HepG2 (cell line): ENCODE measurements around the gene HIC1. TPM values are rescaled to one million over a fixed set of nuclear protein-coding genes. Genes with fewer than 3 reads are reported as not detected.

ENCODE experiments used
- ATAC-seq: fragments of 200-7000 bp; cut with Tn5 transposase; 3 replicates; pipeline ENCODE4 v1.9.1; 2020; ENCODE audit warnings: mild to moderate bottlenecking, moderate library complexity
- BruUV-seq: library from RNA; stranded (reverse); fragments of 400-500 nt; replicated peaks from 2 replicates; lab custom pipeline; 2021; lab: Mats Ljungman, UMichigan
- CTCF ChIA-PET: fragments of 300-600 bp; formaldehyde crosslinking; extraction: SDS; loops from one replicate; lab custom pipeline; 2021; ENCODE audit warnings: low total read pairs, inconsistent platforms, low intra/inter-chr PET ratio; lab: Yijun Ruan, JAX
- POLR2A ChIA-PET: fragments of 350-600 bp; sonication (Branson Sonifier 250); formaldehyde crosslinking; loops from one replicate; lab custom pipeline; 2020; ENCODE audit warnings: antibody characterized with exemption, inconsistent platforms; lab: Yijun Ruan, JAX
- DNase-seq: peaks from one replicate; pipeline ENCODE4 v3.0.0-alpha.2; 2015; ENCODE audit warnings: low spot score
- FAIRE-seq: peaks from 3 replicates; lab custom pipeline; 2011; peaks lifted over from hg19 to GRCh38; lab: Jason Lieb, UNC
- H2AFZ ChIP-seq: one replicate; pipeline ENCODE4 v1.6.1; 2011; ENCODE audit warnings: low read length, inconsistent platforms
- H3K27ac ChIP-seq: fragments of 300-600 bp; 3 replicates; pipeline ENCODE4 v1.8.0; 2011; ENCODE audit warnings: mixed run types, mild to moderate bottlenecking, mixed read lengths, low read length, inconsistent platforms; ENCODE audit not compliant: insufficient read depth; ENCODE audit errors: extremely low read length
- H3K27me3 ChIP-seq, 2 experiments: fragments of 200-600 bp in 1 of 2; 2 replicates in 1 of 2; 3 replicates in 1 of 2; pipeline versions ENCODE4 v1.6.0 to v1.8.0; 2011; ENCODE audit warnings: low read length in 2 of 2, mild to moderate bottlenecking in 2 of 2, moderate library complexity in 2 of 2, inconsistent platforms in 1 of 2; ENCODE audit not compliant: insufficient read depth in 2 of 2, control insufficient read depth in 1 of 2
- H3K36me3 ChIP-seq, 2 experiments: fragments of 200-600 bp in 1 of 2; replicated peaks in 1 of 2; 2 replicates in 1 of 2; 3 replicates in 1 of 2; pipeline versions ENCODE4 v1.5.1 to v1.8.0; 2011; ENCODE audit warnings: low read length in 2 of 2, inconsistent platforms in 1 of 2; ENCODE audit not compliant: insufficient read depth in 2 of 2, control insufficient read depth in 1 of 2
- H3K4me1 ChIP-seq: 2 replicates; pipeline ENCODE4 v1.5.1; 2012; ENCODE audit warnings: low read length, inconsistent platforms; ENCODE audit not compliant: insufficient read depth
- H3K4me2 ChIP-seq: 2 replicates; pipeline ENCODE4 v1.6.0; 2011; ENCODE audit warnings: low read depth, low read length, inconsistent platforms
- H3K4me3 ChIP-seq, 3 experiments: fragments of 200-600 bp in 1 of 3; sonication (generic), shearing (Covaris generic) in 1 of 3; replicated peaks in 1 of 3; 2 replicates each; pipeline ENCODE4 v1.5.1; 2011 to 2016; ENCODE audit warnings: low read length in 3 of 3, inconsistent platforms in 2 of 3, low read depth in 2 of 3, mild to moderate bottlenecking in 2 of 3, control low read depth in 1 of 3, mixed read lengths in 1 of 3; ENCODE audit not compliant: insufficient read depth in 1 of 3
- H3K79me2 ChIP-seq: one replicate; pipeline ENCODE4 v1.6.1; 2011; ENCODE audit warnings: low read length, inconsistent platforms; ENCODE audit not compliant: insufficient read depth
- H3K9ac ChIP-seq: 2 replicates; pipeline ENCODE4 v1.6.0; 2011; ENCODE audit warnings: mild to moderate bottlenecking, low read depth, low read length, inconsistent platforms; ENCODE audit not compliant: insufficient read depth
- H3K9me3 ChIP-seq: 2 replicates; pipeline ENCODE4 v1.5.1; 2012; ENCODE audit warnings: mild to moderate bottlenecking, low read length
- H4K20me1 ChIP-seq: 2 replicates; pipeline ENCODE4 v1.6.0; 2011; ENCODE audit warnings: inconsistent platforms, mild to moderate bottlenecking, low read length, moderate library complexity; ENCODE audit not compliant: insufficient read depth
- CCAR2 ChIP-seq: fragments of 200-400 bp; formaldehyde crosslinking; optimal IDR thresholded peaks from 2 replicates; pipeline ENCODE3; 2018; ENCODE audit warnings: low read depth, mild to moderate bottlenecking, low read length, moderate library complexity
- ERF ChIP-seq: IDR thresholded peaks from 2 replicates; pipeline ENCODE4 v1.6.1; 2018; ENCODE audit warnings: missing biosample characterization, missing genetic modification reagents
- HNRNPL ChIP-seq: fragments of 200-400 bp; formaldehyde crosslinking; IDR thresholded peaks from 2 replicates; pipeline ENCODE4 v1.6.1; 2017; ENCODE audit warnings: mild to moderate bottlenecking, low read depth, low read length
- NR2F6 ChIP-seq, 2 experiments: IDR thresholded peaks; 2 replicates each; pipeline ENCODE4 v1.6.1; 2016; ENCODE audit warnings: antibody characterized with exemption in 1 of 2, mild to moderate bottlenecking in 1 of 2
- PAF1 ChIP-seq: IDR thresholded peaks from 2 replicates; pipeline ENCODE4 v1.6.1; 2016; ENCODE audit warnings: missing genetic modification reagents, missing compliant biosample characterization
- WGBS: methylation state at CpG from one replicate; pipeline ENCODE4 v1.1.6; 2017; ENCODE audit warnings: low lambda C conversion rate; 5-methylcytosine and 5-hydroxymethylcytosine counted together
- in situ Hi-C: cut with HindIII; loops from 2 replicates; pipeline ENCODE4 v1.10.0; 2017; ENCODE audit warnings: low pct_unique_long_range_greater_than_20kb; ENCODE audit not compliant: extremely low pct_ligation_motif_present
- intact Hi-C: fragments of 100-400 bp; cut with micrococcal nuclease; formaldehyde crosslinking; loops from one replicate; pipeline ENCODE4 v1.10.0; 2022; ENCODE audit not compliant: unreplicated experiment
- polyA plus RNA-seq, 8 experiments: library from polyadenylated mRNA; depleted of rRNA in 3 of 8; stranded (reverse) in 7 of 8; unstranded in 1 of 8; fragments of >200 nt; fragmentation: Illumina TruSeq in 4 of 8; extraction: Trizol in 4 of 8; gene quantifications; 2 replicates each; pipeline versions ENCODE4 v1.2.1 to v1.2.3, GENCODE V29; 2011 to 2016; ENCODE audit warnings: low read depth in 4 of 8, missing spikeins in 1 of 8, mixed read lengths in 1 of 8; ENCODE audit not compliant: insufficient read depth in 1 of 8
- total RNA-seq, 5 experiments: library from RNA; depleted of rRNA; stranded (reverse); fragments of >200 nt; fragmentation: Illumina TruSeq; extraction: Trizol; gene quantifications; 2 replicates each; pipeline ENCODE4 v1.2.3, GENCODE V29; 2016; ENCODE audit warnings: low read depth in 1 of 5
- TF ChIP-seq, protein P1 (sequence below): sonication (generic); formaldehyde crosslinking; IDR thresholded peaks from 2 replicates; pipeline ENCODE4 v1.4.0; 2020; ENCODE audit warnings: missing genetic modification reagents, borderline replicate concordance
- TF ChIP-seq, protein P2 (sequence below): IDR thresholded peaks from 2 replicates; pipeline ENCODE4 v1.6.1; 2018; ENCODE audit warnings: missing genetic modification reagents, mild to moderate bottlenecking, missing compliant biosample characterization

Gene HIC1
- total and polyA plus RNA-seq, 2 of the 13 experiments (the other 11 are each of a cell fraction or from before 2014, with no cell fraction given), result 0.04 to 0.31 TPM

- TF ChIP-seq, protein P1, sequence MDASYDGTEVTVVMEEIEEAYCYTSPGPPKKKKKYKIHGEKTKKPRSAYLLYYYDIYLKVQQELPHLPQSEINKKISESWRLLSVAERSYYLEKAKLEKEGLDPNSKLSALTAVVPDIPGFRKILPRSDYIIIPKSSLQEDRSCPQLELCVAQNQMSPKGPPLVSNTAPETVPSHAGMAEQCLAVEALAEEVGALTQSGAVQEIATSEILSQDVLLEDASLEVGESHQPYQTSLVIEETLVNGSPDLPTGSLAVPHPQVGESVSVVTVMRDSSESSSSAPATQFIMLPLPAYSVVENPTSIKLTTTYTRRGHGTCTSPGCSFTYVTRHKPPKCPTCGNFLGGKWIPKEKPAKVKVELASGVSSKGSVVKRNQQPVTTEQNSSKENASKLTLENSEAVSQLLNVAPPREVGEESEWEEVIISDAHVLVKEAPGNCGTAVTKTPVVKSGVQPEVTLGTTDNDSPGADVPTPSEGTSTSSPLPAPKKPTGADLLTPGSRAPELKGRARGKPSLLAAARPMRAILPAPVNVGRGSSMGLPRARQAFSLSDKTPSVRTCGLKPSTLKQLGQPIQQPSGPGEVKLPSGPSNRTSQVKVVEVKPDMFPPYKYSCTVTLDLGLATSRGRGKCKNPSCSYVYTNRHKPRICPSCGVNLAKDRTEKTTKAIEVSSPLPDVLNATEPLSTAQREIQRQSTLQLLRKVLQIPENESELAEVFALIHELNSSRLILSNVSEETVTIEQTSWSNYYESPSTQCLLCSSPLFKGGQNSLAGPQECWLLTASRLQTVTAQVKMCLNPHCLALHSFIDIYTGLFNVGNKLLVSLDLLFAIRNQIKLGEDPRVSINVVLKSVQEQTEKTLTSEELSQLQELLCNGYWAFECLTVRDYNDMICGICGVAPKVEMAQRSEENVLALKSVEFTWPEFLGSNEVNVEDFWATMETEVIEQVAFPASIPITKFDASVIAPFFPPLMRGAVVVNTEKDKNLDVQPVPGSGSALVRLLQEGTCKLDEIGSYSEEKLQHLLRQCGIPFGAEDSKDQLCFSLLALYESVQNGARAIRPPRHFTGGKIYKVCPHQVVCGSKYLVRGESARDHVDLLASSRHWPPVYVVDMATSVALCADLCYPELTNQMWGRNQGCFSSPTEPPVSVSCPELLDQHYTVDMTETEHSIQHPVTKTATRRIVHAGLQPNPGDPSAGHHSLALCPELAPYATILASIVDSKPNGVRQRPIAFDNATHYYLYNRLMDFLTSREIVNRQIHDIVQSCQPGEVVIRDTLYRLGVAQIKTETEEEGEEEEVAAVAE (CRISPR knock-in tag), result no peak
- TF ChIP-seq, protein P2, sequence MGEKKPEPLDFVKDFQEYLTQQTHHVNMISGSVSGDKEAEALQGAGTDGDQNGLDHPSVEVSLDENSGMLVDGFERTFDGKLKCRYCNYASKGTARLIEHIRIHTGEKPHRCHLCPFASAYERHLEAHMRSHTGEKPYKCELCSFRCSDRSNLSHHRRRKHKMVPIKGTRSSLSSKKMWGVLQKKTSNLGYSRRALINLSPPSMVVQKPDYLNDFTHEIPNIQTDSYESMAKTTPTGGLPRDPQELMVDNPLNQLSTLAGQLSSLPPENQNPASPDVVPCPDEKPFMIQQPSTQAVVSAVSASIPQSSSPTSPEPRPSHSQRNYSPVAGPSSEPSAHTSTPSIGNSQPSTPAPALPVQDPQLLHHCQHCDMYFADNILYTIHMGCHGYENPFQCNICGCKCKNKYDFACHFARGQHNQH (CRISPR knock-in tag), result no peak
- no peak for TF ChIP-seq PAF1 (CRISPR knock-in tag)
- TF ChIP-seq ERF, result no peak
- no peak for TF ChIP-seq CCAR2
- no peak for TF ChIP-seq NR2F6 (IDR thresholded peaks at IDR 0.05)
- TF ChIP-seq NR2F6 (CRISPR knock-in tag; IDR thresholded peaks at IDR 0.05), result no peak
Observed at GRCh38 chr17:2013994-2014317, 40.9 kb upstream of the HIC1 start (continued).

- no peak overlapping the region for H3K27ac ChIP-seq
- no peaks in the 10 kb centered on the region for H3K4me1 ChIP-seq
- DNase-seq (no peak), ATAC-seq (no peak), FAIRE-seq (no peak)
- ChIA-PET CTCF (no interaction called here), POLR2A (no interaction called here)
- H3K4me3 ChIP-seq, result no peak overlapping the region
- H3K9ac ChIP-seq, result no peak overlapping the region
- no peaks in the 10 kb centered on the region for H3K9me3 ChIP-seq
- WGBS, result 59% methylated on average over 12 of the region's 14 CpGs
- in situ Hi-C loops (no loop called here), intact Hi-C loops (no loop called here)
- BruUV-seq, result no TSS peak
- H2AFZ ChIP-seq, result no peak overlapping the region
- H4K20me1 ChIP-seq, result no peaks in the 10 kb centered on the region
- H3K36me3 ChIP-seq, result no peaks in the 10 kb centered on the region
- TF ChIP-seq, protein P2 (CRISPR knock-in tag), result no peak
- 0 out of 2 replicates have a peak, but pooled peaks have one; percentile 33 for TF ChIP-seq HNRNPL
- H3K4me2 ChIP-seq, result no peak overlapping the region
- no peaks in the 10 kb centered on the region for H3K79me2 ChIP-seq
- peaks cover 7 to 33% of the 10 kb centered on the region in 2 experiments; a peak in 4 of 5 replicates for H3K27me3 ChIP-seq
Observed at GRCh38 chr17:2015314-2015713, 39.6 kb upstream of the HIC1 start.
